OCI-LY3 (cell line): ENCODE data around the gene CDC25A.

Experiments used
- EZH2phosphoT487 ChIP-seq: fragments of 200-600 bp; shearing (Covaris generic); IDR thresholded peaks from 2 replicates; pipeline ENCODE4 v1.6.1; 2018; ENCODE audit warnings: antibody characterized with exemption, mixed run types, low read depth
- TF ChIP-seq, protein P1 (sequence below): fragments of 200-600, 300-600 bp; sonication (generic); IDR thresholded peaks from 2 replicates; pipeline ENCODE4 v1.5.1; 2014; ENCODE audit warnings: antibody characterized with exemption, low read length, low read depth

DNA sequence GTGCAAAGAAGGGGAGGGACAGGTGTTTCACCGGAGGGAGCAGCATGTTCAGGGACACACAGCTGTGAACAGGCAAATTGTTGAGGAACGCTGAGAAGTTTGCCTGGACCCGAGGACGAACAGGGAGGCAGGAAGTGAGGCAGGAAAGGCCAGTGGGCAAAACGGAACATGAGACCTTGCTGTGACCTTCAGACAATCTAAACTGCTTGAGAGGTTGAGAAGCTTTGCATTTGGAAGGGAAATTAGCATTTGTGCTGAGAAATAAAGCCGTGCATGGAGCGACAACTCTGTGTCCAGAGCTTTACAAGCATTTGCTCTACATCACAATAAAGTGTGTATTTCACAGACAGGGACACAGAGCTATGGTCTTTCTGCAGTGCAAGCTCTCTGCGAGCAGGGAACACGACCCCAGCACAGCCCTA, 47.9 kb downstream of the CDC25A start:
- TF ChIP-seq, protein P1, sequence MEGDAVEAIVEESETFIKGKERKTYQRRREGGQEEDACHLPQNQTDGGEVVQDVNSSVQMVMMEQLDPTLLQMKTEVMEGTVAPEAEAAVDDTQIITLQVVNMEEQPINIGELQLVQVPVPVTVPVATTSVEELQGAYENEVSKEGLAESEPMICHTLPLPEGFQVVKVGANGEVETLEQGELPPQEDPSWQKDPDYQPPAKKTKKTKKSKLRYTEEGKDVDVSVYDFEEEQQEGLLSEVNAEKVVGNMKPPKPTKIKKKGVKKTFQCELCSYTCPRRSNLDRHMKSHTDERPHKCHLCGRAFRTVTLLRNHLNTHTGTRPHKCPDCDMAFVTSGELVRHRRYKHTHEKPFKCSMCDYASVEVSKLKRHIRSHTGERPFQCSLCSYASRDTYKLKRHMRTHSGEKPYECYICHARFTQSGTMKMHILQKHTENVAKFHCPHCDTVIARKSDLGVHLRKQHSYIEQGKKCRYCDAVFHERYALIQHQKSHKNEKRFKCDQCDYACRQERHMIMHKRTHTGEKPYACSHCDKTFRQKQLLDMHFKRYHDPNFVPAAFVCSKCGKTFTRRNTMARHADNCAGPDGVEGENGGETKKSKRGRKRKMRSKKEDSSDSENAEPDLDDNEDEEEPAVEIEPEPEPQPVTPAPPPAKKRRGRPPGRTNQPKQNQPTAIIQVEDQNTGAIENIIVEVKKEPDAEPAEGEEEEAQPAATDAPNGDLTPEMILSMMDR: no peak
- no peak for TF ChIP-seq EZH2phosphoT487
